T-cell (primary cell): Measurements from ENCODE around the gene SNX8. TPM values are rescaled to one million over a fixed set of nuclear protein-coding genes. Genes with fewer than 3 reads are reported as not detected.
A peak's percentile ranks its signal among the peaks of the same experiment; 100 is the strongest.

Source experiments
- ATAC-seq, 4 experiments: fragments of 200-7000 bp in 3 of 4; fragments of 150-1000 bp in 1 of 4; cut with Tn5 transposase; replicated peaks in 1 of 4; 1 replicate in 3 of 4; 2 replicates in 1 of 4; pipeline ENCODE4 v1.10.0; 2021; ENCODE audit warnings: moderate library complexity in 3 of 4, mild to moderate bottlenecking in 2 of 4, moderate number of reproducible peaks in 1 of 4
- CTCF ChIA-PET, 2 donors: fragments of 300-600 bp; sonication (Branson Sonifier 250); formaldehyde crosslinking; loops; one replicate each; lab custom pipeline; 2022; ENCODE audit warnings: antibody characterized with exemption in 2 of 2; lab: Charles Lee
- POLR2A ChIA-PET, 2 donors: fragments of 300-600 bp; sonication (Branson Sonifier 250); formaldehyde crosslinking; loops; one replicate each; lab custom pipeline; 2022; ENCODE audit warnings: antibody characterized with exemption in 2 of 2; lab: Charles Lee
- DNase-seq, 35 experiments: peaks; one replicate each; pipeline versions ENCODE4 v3.0.0 to v3.0.0-alpha.2; 2013 to 2023
- H3K27ac ChIP-seq: one replicate; pipeline ENCODE4 v1.5.1; 2013; ENCODE audit warnings: low read length
- H3K27me3 ChIP-seq, 2 experiments: replicated peaks in 1 of 2; 1 replicate in 1 of 2; 2 replicates in 1 of 2; pipeline versions ENCODE4 v1.6.1 to v1.7.0; 2013; ENCODE audit warnings: low read length in 1 of 2, mixed read lengths in 1 of 2; ENCODE audit not compliant: control insufficient read depth in 2 of 2, insufficient read depth in 2 of 2; ENCODE audit errors: extremely low read depth in 1 of 2
- H3K36me3 ChIP-seq, 2 donors: 1 replicate in 1 of 2; 2 replicates in 1 of 2; pipeline versions ENCODE4 v1.6.1 to v1.7.0; 2013; ENCODE audit warnings: low read length in 1 of 2; ENCODE audit not compliant: control insufficient read depth in 2 of 2, insufficient read depth in 1 of 2; ENCODE audit errors: extremely low read depth in 1 of 2
- H3K4me1 ChIP-seq, 2 experiments: 1 replicate in 1 of 2; 2 replicates in 1 of 2; pipeline versions ENCODE4 v1.6.1 to v1.7.0; 2013; ENCODE audit warnings: low read length in 2 of 2, mixed read lengths in 1 of 2; ENCODE audit not compliant: insufficient read depth in 2 of 2, control insufficient read depth in 1 of 2; ENCODE audit errors: extremely low read depth in 1 of 2
- H3K4me3 ChIP-seq, 2 donors: 1 replicate in 1 of 2; 2 replicates in 1 of 2; pipeline versions ENCODE4 v1.5.1 to v1.7.0; 2013; ENCODE audit warnings: mild to moderate bottlenecking in 2 of 2, low read length in 1 of 2, moderate library complexity in 1 of 2; ENCODE audit not compliant: control insufficient read depth in 1 of 2; ENCODE audit errors: extremely low read depth in 1 of 2
- H3K9me3 ChIP-seq: 2 replicates; pipeline ENCODE4 v1.7.0; 2013
- H3K27ac Mint-ChIP-seq, 2 donors: one replicate each; pipeline ENCODE4 v1.8.0; 2020 to 2021; ENCODE audit warnings: mild to moderate bottlenecking in 2 of 2, mixed read lengths in 2 of 2
- H3K27me3 Mint-ChIP-seq, 2 donors: one replicate each; pipeline ENCODE4 v1.8.0; 2021 to 2022; ENCODE audit warnings: mixed read lengths in 2 of 2
- H3K36me3 Mint-ChIP-seq: one replicate; pipeline ENCODE4 v1.8.0; 2021; ENCODE audit warnings: mixed read lengths
- H3K4me1 Mint-ChIP-seq, 3 donors: one replicate each; pipeline ENCODE4 v1.8.0; 2020 to 2022; ENCODE audit warnings: mixed read lengths in 3 of 3, mild to moderate bottlenecking in 1 of 3
- H3K4me3 Mint-ChIP-seq, 3 donors: one replicate each; pipeline ENCODE4 v1.8.0; 2020 to 2022; ENCODE audit warnings: mild to moderate bottlenecking in 3 of 3, mixed read lengths in 3 of 3, moderate library complexity in 3 of 3
- H3K9me3 Mint-ChIP-seq, 3 donors: one replicate each; pipeline ENCODE4 v1.8.0; 2020 to 2022; ENCODE audit warnings: mixed read lengths in 3 of 3
- WGBS: methylation state at CpG from one replicate; pipeline ENCODE4 v1.1.5; 2013; ENCODE audit warnings: missing lambda C conversion rate; ENCODE audit not compliant: insufficient coverage; 5-methylcytosine and 5-hydroxymethylcytosine counted together
- total RNA-seq, 35 experiments: library from RNA in 6 of 35; stranded (reverse) in 6 of 35; fragments of 120-200 nt in 1 of 35; gene quantifications; one replicate each; pipeline versions ENCODE4 v1.2.1 to v1.2.4 and lab custom pipeline; 2013 to 2026

The SNX8 gene
- total RNA-seq, 5 donors from 2014 or later (not counting 1 experiment from before 2014, with no cell fraction given), result 8.4 to 14.6 (median 9.9) TPM

- no peak for ATAC-seq
- DNase-seq, result peak in 2 of 35 experiments; percentile 11 to 26
- Histone ChIP-seq H3K27ac (no peak overlapping the region), H3K36me3 (peaks cover 8 to 31% of the 10 kb centered on the region in 2 donors), H3K9me3 (no peaks in the 10 kb centered on the region), H3K4me1 (peaks cover 0 to 20% of the 10 kb centered on the region in 2 experiments), H3K27me3 (no peaks in the 10 kb centered on the region), H3K4me3 (no peak overlapping the region)
- CTCF ChIA-PET, result no interaction called here
- Mint-ChIP-seq H3K4me3 (peak overlapping the region in 1 of 3 donors; percentile 31), H3K9me3 (no peaks in the 10 kb centered on the region), H3K4me1 (peaks cover 18 to 30% (median 24%) of the 10 kb centered on the region in 3 donors), H3K27me3 (no peaks in the 10 kb centered on the region), H3K36me3 (peaks cover 18% of the 10 kb centered on the region), H3K27ac (peak overlapping the region in 1 of 2 donors; percentile 61)
- POLR2A ChIA-PET, result no interaction called here
- 98% methylated on average over 11 of the region's 12 CpGs for WGBS
These were observed 77.1 kb downstream of the SNX8 start for GRCh38 chr7:2237109-2237602.

- Histone ChIP-seq H3K4me1 (peaks cover 5 to 35% of the 10 kb centered on the region in 2 experiments), H3K9me3 (no peaks in the 10 kb centered on the region), H3K4me3 (no peak overlapping the region), H3K36me3 (peaks cover 11 to 33% of the 10 kb centered on the region in 2 donors), H3K27ac (no peak overlapping the region), H3K27me3 (no peaks in the 10 kb centered on the region)
- no peak for DNase-seq
- Mint-ChIP-seq H3K27me3 (no peaks in the 10 kb centered on the region), H3K4me1 (peaks cover 26 to 43% (median 37%) of the 10 kb centered on the region in 3 donors), H3K36me3 (peaks cover 21% of the 10 kb centered on the region), H3K9me3 (no peaks in the 10 kb centered on the region), H3K27ac (peak overlapping the region; percentile 29 to 55), H3K4me3 (peak overlapping the region; percentile 54 to 92 (median 76))
- ChIA-PET POLR2A (interaction anchor here (0.6 kb wide), 2 partner anchors 179 to 397 kb away, joined by 3 read pairs; no protein-coding TSS in a partner anchor), CTCF (no interaction called here)
- no peak for ATAC-seq
- whole genome bisulfite sequencing, result 100% methylated on average over 2 of the region's 3 CpGs
These were observed 80.3 kb downstream of the SNX8 start for GRCh38 chr7:2233926-2234325.

- ChIA-PET CTCF (interaction anchor here in 1 of 2 donors (1.3 kb wide), 1 partner anchor 9 kb away, joined by 3 read pairs; the partner anchor contains the start of genes MRM2 and NUDT1), POLR2A (no interaction called here)
- Mint-ChIP-seq H3K27me3 (no peaks in the 10 kb centered on the region), H3K36me3 (peaks cover 19% of the 10 kb centered on the region), H3K4me3 (peak within 1 kb of the TSS; percentile 88 to 92 (median 92)), H3K27ac (peak within 1 kb of the TSS; percentile 63 to 71), H3K9me3 (no peaks in the 10 kb centered on the region), H3K4me1 (peaks cover 29 to 45% (median 38%) of the 10 kb centered on the region in 3 donors)
- no peaks in the 10 kb centered on the region for H3K27me3 ChIP-seq
- no peaks in the 10 kb centered on the region for H3K9me3 ChIP-seq
- H3K4me3 ChIP-seq, result peak within 1 kb of the TSS; percentile 83 to 87
- DNase-seq, result peak; percentile 72 to 93 (median 85)
- under 1% methylated on average over 61 of the region's 63 CpGs for WGBS
- H3K27ac ChIP-seq, result no peak within 1 kb of the TSS
- ATAC-seq, result peak; percentile 93 to 96 (median 94)
- peaks cover 8 to 27% of the 10 kb centered on the region in 2 donors for H3K36me3 ChIP-seq
- peaks cover 5 to 35% of the 10 kb centered on the region in 2 experiments for H3K4me1 ChIP-seq
These were observed 81.3 kb downstream of the SNX8 start, which contains the start of gene MAD1L1 for GRCh38 chr7:2232766-2233520. Gene MAD1L1 (minus strand): TSS chr7:2232945. CDS start chr7:2230133, 2,812 bp downstream.

DNA sequence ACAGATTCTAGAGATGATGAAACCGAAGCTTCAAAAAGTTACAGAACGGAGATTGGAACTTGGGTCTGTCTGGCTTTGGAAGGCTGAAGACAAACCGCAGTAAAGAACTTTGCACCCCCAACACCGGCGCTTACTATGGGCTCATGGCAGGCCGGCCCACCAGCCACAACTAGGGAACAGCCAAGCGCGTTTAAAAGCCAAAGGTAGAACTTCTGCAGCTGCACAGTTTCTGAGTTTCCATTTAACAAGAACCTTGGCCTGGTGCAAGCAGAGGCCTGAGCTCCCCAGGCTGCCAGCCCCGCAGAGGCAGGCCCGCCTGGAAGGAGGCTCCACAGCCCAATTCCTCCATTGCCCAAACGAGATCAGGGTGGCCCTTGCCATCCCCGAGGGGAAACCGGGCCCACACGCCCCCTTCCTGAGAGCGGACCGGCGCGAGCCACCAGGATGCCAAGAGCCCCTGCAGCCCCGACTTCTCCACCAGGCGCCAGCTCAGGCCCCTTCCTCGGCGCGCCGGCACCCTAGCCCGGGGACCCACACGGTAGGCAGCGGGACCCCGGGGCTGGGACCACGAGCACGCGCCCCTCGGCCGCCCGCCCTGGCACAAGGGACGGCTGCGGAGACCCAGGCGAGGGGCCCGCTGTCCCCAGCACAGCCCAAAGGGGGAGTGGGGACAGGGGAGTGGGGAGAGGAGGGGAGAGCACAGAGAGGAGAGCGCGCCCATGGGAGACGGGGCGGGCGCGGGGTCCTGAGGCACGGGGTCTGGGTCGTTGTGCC, 82.1 kb downstream of the SNX8 start:
- CTCF ChIA-PET, result interaction anchor here in 1 of 2 donors (1.3 kb wide), 1 partner anchor 10 kb away, joined by 3 read pairs; the partner anchor contains the start of genes MRM2 and NUDT1
- H3K27ac ChIP-seq, result no peak overlapping the region
- Mint-ChIP-seq H3K27me3 (no peaks in the 10 kb centered on the region), H3K9me3 (no peaks in the 10 kb centered on the region), H3K36me3 (peaks cover 20% of the 10 kb centered on the region), H3K27ac (peak overlapping the region; percentile 43 to 71), H3K4me3 (peak overlapping the region; percentile 88 to 92 (median 88)), H3K4me1 (peaks cover 29 to 42% (median 40%) of the 10 kb centered on the region in 3 donors)
- peak overlapping the region; percentile 83 to 87 for H3K4me3 ChIP-seq
- peak; percentile 49 to 74 (median 59) for ATAC-seq
- 2% methylated on average over 33 of the region's 46 CpGs for WGBS
- peaks cover 5 to 35% of the 10 kb centered on the region in 2 experiments for H3K4me1 ChIP-seq
- no peaks in the 10 kb centered on the region for H3K27me3 ChIP-seq
- DNase-seq, result peak in 17 of 35 experiments; percentile 6 to 42 (median 23)
- peaks cover 7 to 31% of the 10 kb centered on the region in 2 donors for H3K36me3 ChIP-seq
- POLR2A ChIA-PET, result no interaction called here
- H3K9me3 ChIP-seq, result no peaks in the 10 kb centered on the region

DNA sequence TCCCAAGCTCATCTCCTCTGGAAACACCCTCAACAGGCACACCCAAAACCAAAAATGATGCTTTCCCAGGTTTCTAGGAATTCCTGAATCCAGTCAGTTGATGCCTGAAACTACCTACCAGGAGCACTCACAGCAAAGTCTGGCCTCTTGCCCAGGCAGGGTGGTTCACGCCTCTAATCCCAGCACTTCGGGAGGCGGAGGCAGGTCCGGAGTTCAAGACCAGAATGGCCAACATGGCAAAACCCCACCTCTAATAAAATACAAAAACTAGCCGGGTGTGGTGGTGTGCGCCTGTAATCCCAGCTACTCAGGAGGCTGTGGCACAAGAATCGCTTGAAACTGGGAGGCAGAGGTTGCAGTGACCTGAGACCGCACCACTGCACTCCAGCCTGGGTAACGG, 83.4 kb downstream of the SNX8 start:
- Mint-ChIP-seq H3K4me3 (peak overlapping the region in 1 of 3 donors; percentile 92), H3K27me3 (no peaks in the 10 kb centered on the region), H3K9me3 (no peaks in the 10 kb centered on the region), H3K27ac (no peak overlapping the region), H3K36me3 (peaks cover 22% of the 10 kb centered on the region), H3K4me1 (peaks cover 29 to 42% (median 41%) of the 10 kb centered on the region in 3 donors)
- H3K27ac ChIP-seq, result no peak overlapping the region
- peaks cover 7 to 31% of the 10 kb centered on the region in 2 donors for H3K36me3 ChIP-seq
- H3K4me3 ChIP-seq, result no peak overlapping the region
- peaks cover 5 to 35% of the 10 kb centered on the region in 2 experiments for H3K4me1 ChIP-seq
- POLR2A ChIA-PET, result no interaction called here
- 96% methylated on average over 4 of the region's 9 CpGs for WGBS
- CTCF ChIA-PET, result no interaction called here
- no peaks in the 10 kb centered on the region for H3K27me3 ChIP-seq
- no peak for ATAC-seq
- DNase-seq, result no peak
- H3K9me3 ChIP-seq, result no peaks in the 10 kb centered on the region

GRCh38 chr7:2230226-2230625, 84.0 kb downstream of the SNX8 start:
- no peaks in the 10 kb centered on the region for H3K9me3 Mint-ChIP-seq
- DNase-seq (no peak), ATAC-seq (no peak)
- H3K27me3 Mint-ChIP-seq, result no peaks in the 10 kb centered on the region
- ChIA-PET POLR2A (interaction anchor here in 1 of 2 donors (0.6 kb wide), 1 partner anchor 310 kb away, joined by 3 read pairs; no protein-coding TSS in a partner anchor), CTCF (no interaction called here)
- Histone ChIP-seq H3K36me3 (peaks cover 14 to 37% of the 10 kb centered on the region in 2 donors), H3K9me3 (no peaks in the 10 kb centered on the region), H3K27me3 (no peaks in the 10 kb centered on the region), H3K4me1 (peaks cover 5 to 35% of the 10 kb centered on the region in 2 experiments), H3K27ac (no peak overlapping the region), H3K4me3 (no peak overlapping the region)
- peaks cover 26% of the 10 kb centered on the region for H3K36me3 Mint-ChIP-seq
- H3K4me3 Mint-ChIP-seq, result peak overlapping the region in 2 of 3 donors; percentile 41 to 92
- H3K27ac Mint-ChIP-seq, result no peak overlapping the region
- WGBS, result 96% methylated on average over 8 of the region's 8 CpGs
- H3K4me1 Mint-ChIP-seq, result peaks cover 27 to 44% (median 42%) of the 10 kb centered on the region in 3 donors
